NAMALWA (cell line): ENCODE measurements around the gene DMRTB1.

ENCODE experiments used
- DNase-seq: peaks from one replicate; pipeline ENCODE4 v3.0.0-alpha.2; 2015; ENCODE audit warnings: low spot score

The DMRTB1 gene

GRCh38 chr1:53435151-53435550 lies 24.0 kb upstream of the DMRTB1 start:
- DNase-seq: no peak

- no peak for DNase-seq
These were observed 20.5 kb upstream of the DMRTB1 start for GRCh38 chr1:53438427-53439336.

GRCh38 chr1:53439337-53440207 lies 19.6 kb upstream of the DMRTB1 start:
- no peak for DNase-seq

GRCh38 chr1:53440633-53441032 lies 18.6 kb upstream of the DMRTB1 start:
- DNase-seq: no peak

GRCh38 chr1:53442299-53442698 lies 16.9 kb upstream of the DMRTB1 start:
- DNase-seq: peak; percentile 40

GRCh38 chr1:53446051-53446450 lies 13.1 kb upstream of the DMRTB1 start:
- DNase-seq: no peak

GRCh38 chr1:53447413-53447812 lies 11.8 kb upstream of the DMRTB1 start:
- DNase-seq: no peak

GRCh38 chr1:53448241-53448841 lies 10.9 kb upstream of the DMRTB1 start:
- no peak for DNase-seq

- DNase-seq: no peak
These were observed 10.2 kb upstream of the DMRTB1 start for GRCh38 chr1:53449021-53449420.

- DNase-seq: no peak
These were observed 9.5 kb upstream of the DMRTB1 start for GRCh38 chr1:53449693-53450092.

GRCh38 chr1:53450225-53450624 lies 9.0 kb upstream of the DMRTB1 start:
- DNase-seq: peak; percentile 22

GRCh38 chr1:53454019-53454418 lies 5.2 kb upstream of the DMRTB1 start:
- DNase-seq: peak; percentile 22

GRCh38 chr1:53455364-53455991 lies 3.7 kb upstream of the DMRTB1 start:
- DNase-seq: peak; percentile 66

- DNase-seq: no peak
These were observed 565 bp upstream of the DMRTB1 start for GRCh38 chr1:53458634-53459033.

GRCh38 chr1:53460211-53460634 lies 1.0 kb downstream of the DMRTB1 start:
- no peak for DNase-seq

GRCh38 chr1:53460666-53461322 lies 1.6 kb downstream of the DMRTB1 start:
- DNase-seq: no peak

- no peak for DNase-seq
These were observed 2.3 kb downstream of the DMRTB1 start for GRCh38 chr1:53461323-53462044.

- no peak for DNase-seq
These were observed 3.0 kb downstream of the DMRTB1 start for GRCh38 chr1:53462193-53462592.

- DNase-seq: no peak
These were observed 3.7 kb downstream of the DMRTB1 start for GRCh38 chr1:53462769-53463501.
